HEK293 (cell line): Measurements from ENCODE around the gene ACTG1.

ENCODE experiments used
- ELK4 ChIP-seq: IDR thresholded peaks from 2 replicates; pipeline ENCODE4 v1.6.1; 2011; ENCODE audit warnings: mild to moderate bottlenecking, low read depth, low read length, borderline replicate concordance
- GFI1B ChIP-seq: fragments of 450-650 bp; formaldehyde crosslinking; IDR thresholded peaks from 2 replicates; pipeline ENCODE4 v1.5.1; 2016; ENCODE audit warnings: missing biosample characterization, missing genetic modification characterization
- GLI4 ChIP-seq: fragments of 450-650 bp; formaldehyde crosslinking; IDR thresholded peaks from 2 replicates; pipeline ENCODE4 v1.5.1; 2016; ENCODE audit warnings: missing biosample characterization, missing genetic modification characterization
- GLIS2 ChIP-seq: fragments of 450-650 bp; formaldehyde crosslinking; IDR thresholded peaks from 2 replicates; pipeline ENCODE4 v1.5.1; 2016; ENCODE audit warnings: missing biosample characterization, missing genetic modification characterization
- KLF1 ChIP-seq: fragments of 450-650 bp; formaldehyde crosslinking; IDR thresholded peaks from 2 replicates; pipeline ENCODE4 v1.5.1; 2016; ENCODE audit warnings: missing biosample characterization, missing genetic modification characterization
- KLF10 ChIP-seq: fragments of 450-650 bp; IDR thresholded peaks from 2 replicates; pipeline ENCODE4 v1.5.1; 2018; ENCODE audit warnings: missing biosample characterization, mild to moderate bottlenecking, missing genetic modification characterization
- KLF7 ChIP-seq: fragments of 450-650 bp; formaldehyde crosslinking; IDR thresholded peaks from 2 replicates; pipeline ENCODE4 v1.5.1; 2016; ENCODE audit warnings: missing biosample characterization, missing genetic modification characterization, borderline replicate concordance
- OVOL3 ChIP-seq: fragments of 450-650 bp; formaldehyde crosslinking; IDR thresholded peaks from 2 replicates; pipeline ENCODE4 v1.5.1; 2016; ENCODE audit warnings: missing biosample characterization, missing genetic modification characterization
- PBX3 ChIP-seq: sonication (generic); formaldehyde crosslinking; IDR thresholded peaks from 2 replicates; pipeline ENCODE4 v1.8.1; 2022; ENCODE audit warnings: mild to moderate bottlenecking, moderate library complexity, missing genetic modification reagents
- PRDM10 ChIP-seq: fragments of 450-650 bp; formaldehyde crosslinking; IDR thresholded peaks from 2 replicates; pipeline ENCODE4 v1.5.1; 2016; ENCODE audit warnings: missing biosample characterization, missing genetic modification characterization
- PRDM6 ChIP-seq: fragments of 450-650 bp; formaldehyde crosslinking; IDR thresholded peaks from 2 replicates; pipeline ENCODE4 v1.5.1; 2017; ENCODE audit warnings: missing biosample characterization, missing genetic modification characterization
- SP2 ChIP-seq: fragments of 450-650 bp; formaldehyde crosslinking; IDR thresholded peaks from 2 replicates; pipeline ENCODE4 v1.5.1; 2016; ENCODE audit warnings: missing biosample characterization, missing genetic modification characterization
- YY1 ChIP-seq: fragments of 450-650 bp; formaldehyde crosslinking; IDR thresholded peaks from 2 replicates; pipeline ENCODE4 v1.5.1; 2018; ENCODE audit warnings: missing biosample characterization, missing genetic modification characterization
- ZBTB6 ChIP-seq: fragments of 450-650 bp; formaldehyde crosslinking; IDR thresholded peaks from 2 replicates; pipeline ENCODE4 v1.5.1; 2017; ENCODE audit warnings: missing biosample characterization, missing genetic modification characterization
- ZNF155 ChIP-seq: fragments of 450-650 bp; formaldehyde crosslinking; IDR thresholded peaks from 2 replicates; pipeline ENCODE4 v1.5.1; 2016; ENCODE audit warnings: missing biosample characterization, missing genetic modification characterization
- ZNF18 ChIP-seq: fragments of 450-650 bp; formaldehyde crosslinking; IDR thresholded peaks from 2 replicates; pipeline ENCODE4 v1.5.1; 2016; ENCODE audit warnings: missing biosample characterization, missing genetic modification characterization
- ZNF184 ChIP-seq: fragments of 450-650 bp; IDR thresholded peaks from 2 replicates; pipeline ENCODE4 v1.5.1; 2018; ENCODE audit warnings: missing biosample characterization, mild to moderate bottlenecking, missing genetic modification characterization
- ZNF2 ChIP-seq: fragments of 450-650 bp; formaldehyde crosslinking; IDR thresholded peaks from 2 replicates; pipeline ENCODE4 v1.5.1; 2016; ENCODE audit warnings: missing biosample characterization, missing genetic modification characterization
- ZNF214 ChIP-seq: fragments of 450-650 bp; formaldehyde crosslinking; IDR thresholded peaks from 2 replicates; pipeline ENCODE4 v1.5.1; 2017; ENCODE audit warnings: missing biosample characterization, mild to moderate bottlenecking, missing genetic modification characterization, borderline replicate concordance
- ZNF239 ChIP-seq: fragments of 450-650 bp; formaldehyde crosslinking; IDR thresholded peaks from 2 replicates; pipeline ENCODE4 v1.5.1; 2016; ENCODE audit warnings: missing biosample characterization, missing genetic modification characterization
- ZNF24 ChIP-seq: fragments of 450-650 bp; formaldehyde crosslinking; IDR thresholded peaks from 2 replicates; pipeline ENCODE4 v1.5.1; 2016; ENCODE audit warnings: missing biosample characterization, missing genetic modification characterization
- ZNF248 ChIP-seq: fragments of 450-650 bp; formaldehyde crosslinking; IDR thresholded peaks from 2 replicates; pipeline ENCODE4 v1.5.1; 2017; ENCODE audit warnings: missing biosample characterization, missing genetic modification characterization
- ZNF324 ChIP-seq: fragments of 450-650 bp; formaldehyde crosslinking; IDR thresholded peaks from 2 replicates; pipeline ENCODE4 v1.5.1; 2016; ENCODE audit warnings: missing biosample characterization, missing genetic modification characterization
- ZNF391 ChIP-seq: fragments of 450-650 bp; formaldehyde crosslinking; IDR thresholded peaks from 2 replicates; pipeline ENCODE4 v1.5.1; 2016; ENCODE audit warnings: low read depth, missing biosample characterization, missing genetic modification characterization, borderline replicate concordance
- ZNF521 ChIP-seq: fragments of 450-650 bp; formaldehyde crosslinking; IDR thresholded peaks from 2 replicates; pipeline ENCODE4 v1.5.1; 2017; ENCODE audit warnings: missing biosample characterization, mild to moderate bottlenecking, missing genetic modification characterization
- ZNF549 ChIP-seq: fragments of 450-650 bp; IDR thresholded peaks from 2 replicates; pipeline ENCODE4 v1.5.1; 2018; ENCODE audit warnings: missing biosample characterization, missing genetic modification characterization, mild to moderate bottlenecking, inconsistent platforms, moderate library complexity
- ZNF558 ChIP-seq: fragments of 450-650 bp; formaldehyde crosslinking; IDR thresholded peaks from 2 replicates; pipeline ENCODE4 v1.5.1; 2016; ENCODE audit warnings: missing biosample characterization, missing genetic modification characterization
- ZNF571 ChIP-seq: fragments of 450-650 bp; formaldehyde crosslinking; IDR thresholded peaks from 2 replicates; pipeline ENCODE4 v1.5.0; 2017; ENCODE audit warnings: missing biosample characterization, missing genetic modification characterization
- ZNF776 ChIP-seq: fragments of 450-650 bp; formaldehyde crosslinking; IDR thresholded peaks from 2 replicates; pipeline ENCODE4 v1.5.0; 2017; ENCODE audit warnings: missing biosample characterization, missing genetic modification characterization, borderline replicate concordance

Gene ACTG1

GRCh38 chr17:81553616-81554181 lies 41.1 kb upstream of the ACTG1 start (continued):
- TF ChIP-seq YY1 (tag by site-specific recombination) (no peak), PRDM10 (peak; percentile 54), ZNF18 (tag by site-specific recombination) (0 out of 2 replicates have a peak, but pooled peaks have one; percentile 29), ZNF776 (tag by site-specific recombination) (no peak), ZNF24 (tag by site-specific recombination) (peak; percentile 77), OVOL3 (tag by site-specific recombination) (no peak), ZNF214 (tag by site-specific recombination) (no peak), ZNF248 (no peak), ZNF2 (peak; percentile 42; the same call in 1 of the 2 replicates), GLI4 (no peak), GFI1B (tag by site-specific recombination) (no peak), ZNF155 (no peak), PRDM6 (no peak), ZNF521 (no peak), SP2 (tag by site-specific recombination) (peak; percentile 30), ZNF571 (tag by site-specific recombination) (no peak), ZBTB6 (no peak), ZNF549 (no peak), PBX3 (no peak), KLF1 (tag by site-specific recombination) (peak; percentile 21; the same call in 1 of the 2 replicates), KLF10 (peak; percentile 66; the same call in 1 of the 2 replicates), ZNF391 (tag by site-specific recombination) (no peak), KLF7 (0 out of 2 replicates have a peak, but pooled peaks have one; percentile 10), GLIS2 (tag by site-specific recombination) (peak; percentile 62), ELK4 (no peak), ZNF324 (tag by site-specific recombination) (peak; percentile 57; the same call in 1 of the 2 replicates), ZNF239 (no peak), ZNF558 (tag by site-specific recombination) (no peak), ZNF184 (tag by site-specific recombination) (peak; percentile 91)
